Calu3 (cell line): ENCODE results near the gene NOP9. TPM values are rescaled to one million over a fixed set of nuclear protein-coding genes. Genes with fewer than 3 reads are reported as not detected.

Source experiments
- BruUV-seq: library from RNA; stranded (reverse); fragments of 400-500 nt; replicated peaks from 2 replicates; lab custom pipeline; 2021; lab: Mats Ljungman, UMichigan
- CTCF ChIA-PET: fragments of 300-600 bp; sonication (Branson Sonifier 250); formaldehyde crosslinking; loops from one replicate; lab custom pipeline; 2022; ENCODE audit warnings: antibody characterized with exemption; lab: Charles Lee
- DNase-seq: peaks from one replicate; pipeline ENCODE4 v3.0.0; 2022
- H3K27ac Mint-ChIP-seq: one replicate; pipeline ENCODE4 v1.8.0; 2022; ENCODE audit warnings: mixed read lengths; ENCODE audit not compliant: unreplicated experiment
- H3K27me3 Mint-ChIP-seq: one replicate; pipeline ENCODE4 v1.8.0; 2022; ENCODE audit warnings: mixed read lengths; ENCODE audit not compliant: unreplicated experiment
- H3K36me3 Mint-ChIP-seq: one replicate; pipeline ENCODE4 v1.8.0; 2022; ENCODE audit warnings: mild to moderate bottlenecking, moderate library complexity, mixed read lengths; ENCODE audit not compliant: insufficient read depth, unreplicated experiment
- H3K4me1 Mint-ChIP-seq: one replicate; pipeline ENCODE4 v1.8.0; 2022; ENCODE audit warnings: mild to moderate bottlenecking, low read depth, mixed read lengths; ENCODE audit not compliant: unreplicated experiment
- H3K4me3 Mint-ChIP-seq: one replicate; pipeline ENCODE4 v1.8.0; 2022; ENCODE audit warnings: mild to moderate bottlenecking, low read depth, moderate library complexity, mixed read lengths; ENCODE audit not compliant: unreplicated experiment
- H3K9me3 Mint-ChIP-seq: one replicate; pipeline ENCODE4 v1.8.0; 2022; ENCODE audit warnings: low read depth, mixed read lengths; ENCODE audit not compliant: unreplicated experiment
- intact Hi-C: fragments of 100-400 bp; cut with micrococcal nuclease; formaldehyde crosslinking; loops from one replicate; pipeline ENCODE4 v1.10.0; 2022; ENCODE audit not compliant: unreplicated experiment
- total RNA-seq: library from RNA; stranded (reverse); gene quantifications from 2 replicates; pipeline ENCODE4 v1.2.3, GENCODE V29; 2022
- TF ChIP-seq, protein P1 (sequence below): fragments of 200-600 bp; IDR thresholded peaks from one replicate; pipeline ENCODE4 v1.8.0; 2022; ENCODE audit warnings: antibody characterized with exemption; ENCODE audit not compliant: unreplicated experiment

NOP9 gene
- total RNA-seq, 1 experiment from 2014 or later: 35.9 TPM

DNA sequence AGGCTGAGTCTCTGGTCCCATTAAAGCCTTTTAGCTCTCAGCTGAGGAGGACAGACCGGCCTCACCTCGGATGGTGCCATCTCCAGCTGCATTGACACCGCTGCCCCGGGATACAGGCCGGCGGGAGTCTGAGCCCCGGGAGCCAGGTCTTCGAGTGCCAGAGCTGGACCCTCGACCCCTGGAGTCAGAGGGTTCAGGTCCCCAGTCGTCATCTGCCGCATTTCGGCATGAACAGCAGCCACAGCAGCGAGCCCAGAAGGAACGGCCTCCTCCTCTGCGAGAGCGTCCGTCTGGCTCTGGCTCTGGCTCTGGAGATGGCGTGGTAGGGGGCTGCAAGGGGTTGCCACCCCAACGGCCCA is 37.7 kb upstream of the NOP9 start:
- DNase-seq: no peak
- CTCF ChIA-PET: interaction anchor here (0.6 kb wide), 2 partner anchors 19 to 57 kb away, joined by 3 to 4 read pairs; partner anchors contain the start of gene TSSK4
- TF ChIP-seq, protein P1, sequence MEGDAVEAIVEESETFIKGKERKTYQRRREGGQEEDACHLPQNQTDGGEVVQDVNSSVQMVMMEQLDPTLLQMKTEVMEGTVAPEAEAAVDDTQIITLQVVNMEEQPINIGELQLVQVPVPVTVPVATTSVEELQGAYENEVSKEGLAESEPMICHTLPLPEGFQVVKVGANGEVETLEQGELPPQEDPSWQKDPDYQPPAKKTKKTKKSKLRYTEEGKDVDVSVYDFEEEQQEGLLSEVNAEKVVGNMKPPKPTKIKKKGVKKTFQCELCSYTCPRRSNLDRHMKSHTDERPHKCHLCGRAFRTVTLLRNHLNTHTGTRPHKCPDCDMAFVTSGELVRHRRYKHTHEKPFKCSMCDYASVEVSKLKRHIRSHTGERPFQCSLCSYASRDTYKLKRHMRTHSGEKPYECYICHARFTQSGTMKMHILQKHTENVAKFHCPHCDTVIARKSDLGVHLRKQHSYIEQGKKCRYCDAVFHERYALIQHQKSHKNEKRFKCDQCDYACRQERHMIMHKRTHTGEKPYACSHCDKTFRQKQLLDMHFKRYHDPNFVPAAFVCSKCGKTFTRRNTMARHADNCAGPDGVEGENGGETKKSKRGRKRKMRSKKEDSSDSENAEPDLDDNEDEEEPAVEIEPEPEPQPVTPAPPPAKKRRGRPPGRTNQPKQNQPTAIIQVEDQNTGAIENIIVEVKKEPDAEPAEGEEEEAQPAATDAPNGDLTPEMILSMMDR: no peak
- Mint-ChIP-seq H3K4me3 (no peak overlapping the region), H3K27ac (no peak overlapping the region), H3K9me3 (no peaks in the 10 kb centered on the region), H3K27me3 (no peaks in the 10 kb centered on the region), H3K4me1 (no peaks in the 10 kb centered on the region), H3K36me3 (peaks cover 3% of the 10 kb centered on the region)
- intact Hi-C loops: no loop called here
- no TSS peak for BruUV-seq

DNA sequence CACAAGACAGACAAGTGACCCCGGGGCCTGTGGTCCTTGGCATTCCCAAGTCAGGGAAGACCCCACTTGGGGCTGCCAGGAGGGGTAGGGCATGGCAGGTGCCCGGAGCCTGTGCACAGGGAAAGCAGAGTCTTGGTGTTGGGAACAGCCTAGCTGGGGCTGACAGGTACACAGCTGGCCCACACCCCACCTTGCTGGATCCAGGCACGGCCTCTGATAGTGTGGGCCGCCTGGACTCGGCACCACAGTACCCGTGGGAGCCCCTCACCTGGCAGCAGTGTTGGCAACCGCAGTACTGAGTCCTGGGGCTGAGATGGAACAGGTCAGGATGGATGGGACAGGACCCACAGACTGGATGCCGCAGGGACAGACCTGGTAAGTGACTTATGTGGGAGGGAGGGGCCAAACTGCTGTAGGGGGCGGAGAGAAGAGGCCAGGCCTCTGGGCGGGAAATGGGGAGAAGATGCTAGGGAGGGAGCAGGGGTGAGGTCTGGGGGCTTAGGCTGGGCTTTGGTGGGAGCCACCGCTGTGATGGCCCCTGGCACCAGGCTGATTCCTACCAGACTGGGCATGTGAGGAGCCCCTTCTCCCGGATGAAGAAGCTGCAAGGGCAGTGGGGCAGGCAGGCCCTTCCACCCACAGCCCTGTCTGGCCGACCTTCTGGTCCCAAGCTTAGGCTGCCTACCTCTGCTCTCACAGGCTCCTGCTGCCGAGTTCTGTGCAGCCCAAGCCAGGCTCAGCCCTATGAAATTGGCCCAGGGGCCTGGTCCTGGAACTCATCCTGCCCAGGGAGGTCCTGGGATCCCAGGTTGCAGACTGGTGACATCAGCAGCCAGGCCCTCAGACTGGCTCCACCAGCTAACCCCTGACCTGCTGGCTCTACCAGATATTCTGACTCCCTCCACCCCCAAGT is 36.6 kb upstream of the NOP9 start, which contains the start of gene TGM1:
TGM1 (minus strand) TSS at position 357 of the 913 bp plus-strand sequence. CDS start 825 bp downstream, outside the sequence.
- Mint-ChIP-seq H3K9me3 (no peaks in the 10 kb centered on the region), H3K27ac (no peak within 1 kb of the TSS), H3K4me1 (no peaks in the 10 kb centered on the region), H3K4me3 (no peak within 1 kb of the TSS), H3K27me3 (no peaks in the 10 kb centered on the region), H3K36me3 (peaks cover 7% of the 10 kb centered on the region)
- TF ChIP-seq, protein P1: no peak
- DNase-seq: no peak
- BruUV-seq: no TSS peak
- intact Hi-C loops: no loop called here
- CTCF ChIA-PET: no interaction called here

DNA sequence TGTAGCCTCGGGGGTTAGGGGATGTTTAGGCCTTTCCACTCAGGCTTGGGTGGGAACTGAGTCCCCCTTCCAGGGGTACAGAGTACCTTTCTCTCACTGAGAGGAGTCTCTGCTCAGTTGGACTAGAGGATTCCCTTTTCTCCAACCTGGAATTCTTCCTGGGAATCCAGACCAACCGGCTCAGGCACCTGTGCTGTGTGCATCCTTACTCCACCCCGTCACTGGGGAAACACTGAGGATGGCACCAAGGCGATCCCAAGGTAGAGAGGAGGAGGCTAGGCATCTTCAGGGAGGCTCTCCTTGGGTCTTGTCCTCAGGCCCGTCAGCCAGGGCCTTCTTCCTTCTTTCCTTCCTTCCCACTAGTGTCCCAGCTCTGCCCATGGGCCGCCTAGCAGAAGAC is 35.8 kb upstream of the NOP9 start:
- intact Hi-C loops: no loop called here
- H3K9me3 Mint-ChIP-seq: no peaks in the 10 kb centered on the region
- TF ChIP-seq, protein P1: no peak
- no peaks in the 10 kb centered on the region for H3K27me3 Mint-ChIP-seq
- BruUV-seq: no TSS peak
- DNase-seq: no peak
- CTCF ChIA-PET: no interaction called here
- no peaks in the 10 kb centered on the region for H3K4me1 Mint-ChIP-seq
- H3K4me3 Mint-ChIP-seq: no peak overlapping the region
- H3K36me3 Mint-ChIP-seq: peaks cover 7% of the 10 kb centered on the region
- no peak overlapping the region for H3K27ac Mint-ChIP-seq

DNA sequence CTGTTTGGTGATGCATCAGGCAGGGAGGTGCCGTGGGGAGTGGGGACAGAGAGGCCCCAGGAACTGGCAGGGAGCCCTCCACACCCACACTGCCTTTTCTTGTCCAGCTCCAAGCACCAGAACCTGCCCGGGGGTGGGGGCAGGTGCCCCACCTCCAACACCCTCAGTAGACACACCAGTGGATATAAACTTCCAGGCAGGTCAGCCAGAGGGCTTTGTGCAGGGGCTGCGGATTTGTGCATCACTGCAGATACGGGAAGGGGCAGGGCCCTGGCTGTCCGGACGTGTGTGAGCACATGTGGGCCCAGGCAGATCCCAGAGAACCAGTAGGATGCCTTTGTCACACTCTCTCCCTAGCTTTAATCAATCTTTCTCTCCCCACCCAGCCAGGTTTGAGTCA is 35.4 kb upstream of the NOP9 start:
- TF ChIP-seq, protein P1: no peak
- Mint-ChIP-seq H3K4me1 (no peaks in the 10 kb centered on the region), H3K9me3 (no peaks in the 10 kb centered on the region), H3K27me3 (no peaks in the 10 kb centered on the region), H3K27ac (no peak overlapping the region), H3K4me3 (no peak overlapping the region), H3K36me3 (peaks cover 7% of the 10 kb centered on the region)
- BruUV-seq: no TSS peak
- no peak for DNase-seq
- intact Hi-C loops: no loop called here
- CTCF ChIA-PET: no interaction called here
